Suprapubic skin (tissue), 4 donors: Measurements from ENCODE around the gene BUB1B.

Experiments used
- EP300 ChIP-seq: sonication (generic); formaldehyde crosslinking; IDR thresholded peaks from one replicate; pipeline ENCODE4 v1.6.1; 2017; ENCODE audit warnings: antibody characterized with exemption
- POLR2AphosphoS5 ChIP-seq, 3 donors: sonication (generic); formaldehyde crosslinking; IDR thresholded peaks; one replicate each; pipeline ENCODE4 v1.6.1; 2017; ENCODE audit warnings: antibody characterized with exemption in 3 of 3
- TF ChIP-seq, protein P1 (sequence below), 2 donors: fragments of 200-600 bp in 1 of 2; fragments of 450-650 bp in 1 of 2; sonication (generic) in 1 of 2; IDR thresholded peaks; one replicate each; pipeline ENCODE4 v1.5.1; 2016 to 2019; ENCODE audit warnings: antibody characterized with exemption in 2 of 2, mild to moderate bottlenecking in 1 of 2, moderate library complexity in 1 of 2

- TF ChIP-seq, protein P1, sequence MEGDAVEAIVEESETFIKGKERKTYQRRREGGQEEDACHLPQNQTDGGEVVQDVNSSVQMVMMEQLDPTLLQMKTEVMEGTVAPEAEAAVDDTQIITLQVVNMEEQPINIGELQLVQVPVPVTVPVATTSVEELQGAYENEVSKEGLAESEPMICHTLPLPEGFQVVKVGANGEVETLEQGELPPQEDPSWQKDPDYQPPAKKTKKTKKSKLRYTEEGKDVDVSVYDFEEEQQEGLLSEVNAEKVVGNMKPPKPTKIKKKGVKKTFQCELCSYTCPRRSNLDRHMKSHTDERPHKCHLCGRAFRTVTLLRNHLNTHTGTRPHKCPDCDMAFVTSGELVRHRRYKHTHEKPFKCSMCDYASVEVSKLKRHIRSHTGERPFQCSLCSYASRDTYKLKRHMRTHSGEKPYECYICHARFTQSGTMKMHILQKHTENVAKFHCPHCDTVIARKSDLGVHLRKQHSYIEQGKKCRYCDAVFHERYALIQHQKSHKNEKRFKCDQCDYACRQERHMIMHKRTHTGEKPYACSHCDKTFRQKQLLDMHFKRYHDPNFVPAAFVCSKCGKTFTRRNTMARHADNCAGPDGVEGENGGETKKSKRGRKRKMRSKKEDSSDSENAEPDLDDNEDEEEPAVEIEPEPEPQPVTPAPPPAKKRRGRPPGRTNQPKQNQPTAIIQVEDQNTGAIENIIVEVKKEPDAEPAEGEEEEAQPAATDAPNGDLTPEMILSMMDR (IDR thresholded peaks at IDR 0.05), result no peak
- no peak for TF ChIP-seq POLR2AphosphoS5 (IDR thresholded peaks at IDR 0.05)
- TF ChIP-seq EP300, result no peak
These were observed 43.2 kb downstream of the BUB1B start for GRCh38 chr15:40204100-40204499.
